B cell (primary cell): ENCODE data around the gene C19orf53.

Source experiments
- EZH2 ChIP-seq: IDR thresholded peaks from 2 replicates; pipeline ENCODE4 v1.6.1; 2012; ENCODE audit warnings: borderline replicate concordance, low read depth, mild to moderate bottlenecking, moderate library complexity, low read length; ENCODE audit not compliant: insufficient read depth, poor library complexity, severe bottlenecking
- TF ChIP-seq, protein P1 (sequence below): fragments of 200-600 bp; IDR thresholded peaks from one replicate; pipeline ENCODE4 v1.8.0; 2022; ENCODE audit warnings: antibody characterized with exemption, mild to moderate bottlenecking

DNA sequence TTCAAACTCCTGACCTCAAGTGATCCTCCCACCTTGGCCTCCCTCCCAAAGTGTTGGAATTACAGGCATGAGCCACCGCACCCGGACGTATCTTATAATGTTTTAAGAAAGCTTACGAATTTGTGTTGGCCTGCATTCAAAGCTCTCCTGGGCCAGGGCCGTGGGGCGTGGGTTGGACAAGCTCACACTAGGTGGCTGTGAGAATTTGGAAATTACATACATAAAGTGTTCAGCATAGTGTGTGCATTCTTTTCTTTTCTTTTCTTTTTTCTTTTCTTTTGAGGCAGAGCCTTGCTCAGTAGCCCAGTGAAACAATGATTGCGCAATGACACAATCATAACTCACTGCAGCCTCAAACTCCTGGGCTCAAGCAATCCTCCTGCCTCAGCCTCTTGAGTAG is 23.6 kb downstream of the C19orf53 start:
- TF ChIP-seq, protein P1, sequence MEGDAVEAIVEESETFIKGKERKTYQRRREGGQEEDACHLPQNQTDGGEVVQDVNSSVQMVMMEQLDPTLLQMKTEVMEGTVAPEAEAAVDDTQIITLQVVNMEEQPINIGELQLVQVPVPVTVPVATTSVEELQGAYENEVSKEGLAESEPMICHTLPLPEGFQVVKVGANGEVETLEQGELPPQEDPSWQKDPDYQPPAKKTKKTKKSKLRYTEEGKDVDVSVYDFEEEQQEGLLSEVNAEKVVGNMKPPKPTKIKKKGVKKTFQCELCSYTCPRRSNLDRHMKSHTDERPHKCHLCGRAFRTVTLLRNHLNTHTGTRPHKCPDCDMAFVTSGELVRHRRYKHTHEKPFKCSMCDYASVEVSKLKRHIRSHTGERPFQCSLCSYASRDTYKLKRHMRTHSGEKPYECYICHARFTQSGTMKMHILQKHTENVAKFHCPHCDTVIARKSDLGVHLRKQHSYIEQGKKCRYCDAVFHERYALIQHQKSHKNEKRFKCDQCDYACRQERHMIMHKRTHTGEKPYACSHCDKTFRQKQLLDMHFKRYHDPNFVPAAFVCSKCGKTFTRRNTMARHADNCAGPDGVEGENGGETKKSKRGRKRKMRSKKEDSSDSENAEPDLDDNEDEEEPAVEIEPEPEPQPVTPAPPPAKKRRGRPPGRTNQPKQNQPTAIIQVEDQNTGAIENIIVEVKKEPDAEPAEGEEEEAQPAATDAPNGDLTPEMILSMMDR, result no peak
- no peak for TF ChIP-seq EZH2
